ENCODE data around the gene NFATC3. TPM values are rescaled to one million over a fixed set of nuclear protein-coding genes. Genes with fewer than 3 reads are reported as not detected.
A peak's percentile ranks its signal among the peaks of the same experiment; 100 is the strongest.
"Not testable (repeated sequence)": the region's sequence is repeated elsewhere in the genome, so short reads cannot be mapped to it uniquely, and the experiment has no call there.

The NFATC3 gene
- total RNA-seq, 1 experiment from 2014 or later: 26.9 TPM

DNA sequence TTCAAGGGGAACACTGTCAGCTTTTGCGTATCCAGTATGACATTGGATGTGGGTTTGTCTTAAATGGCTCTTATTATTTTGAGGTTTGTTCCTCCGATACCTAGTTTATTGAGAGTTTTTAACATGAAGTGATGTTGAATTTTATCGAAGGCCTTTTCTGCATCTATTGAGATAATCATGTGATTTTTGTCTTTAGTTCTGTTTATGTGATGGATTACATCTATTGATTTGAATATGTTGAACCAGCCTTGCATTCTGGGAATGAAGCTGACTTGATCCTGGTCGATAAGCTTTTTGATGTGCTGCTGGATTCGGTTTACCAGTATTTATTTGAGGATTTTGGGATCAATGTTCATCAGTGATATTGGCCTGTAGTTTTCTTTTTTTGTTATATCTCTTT, 24.0 kb downstream of the NFATC3 start:
- DNase-seq (ENCODE audit: low spot score); in situ Hi-C loops (cut with HindIII; ENCODE audit: low sequenced_read_pairs): not testable (repeated sequence)

DNA sequence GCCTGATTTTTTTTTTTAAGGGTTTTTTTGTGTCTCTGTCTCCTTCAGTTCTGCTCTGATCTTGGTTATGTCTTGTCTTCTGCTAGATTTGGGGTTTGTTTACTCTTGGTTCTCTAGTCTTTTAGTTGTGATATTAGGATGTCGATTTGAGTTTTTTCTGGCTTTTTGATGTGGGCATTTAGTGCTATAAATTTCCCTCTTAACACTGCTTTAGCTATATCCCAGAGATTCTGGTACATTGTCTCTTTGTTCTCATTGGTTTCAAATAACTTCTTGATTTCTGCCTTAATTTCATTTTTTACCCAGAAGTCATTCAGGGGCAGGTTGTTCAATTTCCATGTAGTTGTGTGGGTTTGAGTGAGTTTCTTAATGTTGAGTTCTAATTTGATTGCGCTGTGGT, 25.4 kb downstream of the NFATC3 start:
- DNase-seq (ENCODE audit: low spot score); in situ Hi-C loops (cut with HindIII; ENCODE audit: low sequenced_read_pairs): not testable (repeated sequence)

GRCh38 chr16:68111379-68111778, 26.2 kb downstream of the NFATC3 start:
- DNase-seq (ENCODE audit: low spot score): no peak
- in situ Hi-C loops (cut with HindIII; ENCODE audit: low sequenced_read_pairs): no loop called here

DNA sequence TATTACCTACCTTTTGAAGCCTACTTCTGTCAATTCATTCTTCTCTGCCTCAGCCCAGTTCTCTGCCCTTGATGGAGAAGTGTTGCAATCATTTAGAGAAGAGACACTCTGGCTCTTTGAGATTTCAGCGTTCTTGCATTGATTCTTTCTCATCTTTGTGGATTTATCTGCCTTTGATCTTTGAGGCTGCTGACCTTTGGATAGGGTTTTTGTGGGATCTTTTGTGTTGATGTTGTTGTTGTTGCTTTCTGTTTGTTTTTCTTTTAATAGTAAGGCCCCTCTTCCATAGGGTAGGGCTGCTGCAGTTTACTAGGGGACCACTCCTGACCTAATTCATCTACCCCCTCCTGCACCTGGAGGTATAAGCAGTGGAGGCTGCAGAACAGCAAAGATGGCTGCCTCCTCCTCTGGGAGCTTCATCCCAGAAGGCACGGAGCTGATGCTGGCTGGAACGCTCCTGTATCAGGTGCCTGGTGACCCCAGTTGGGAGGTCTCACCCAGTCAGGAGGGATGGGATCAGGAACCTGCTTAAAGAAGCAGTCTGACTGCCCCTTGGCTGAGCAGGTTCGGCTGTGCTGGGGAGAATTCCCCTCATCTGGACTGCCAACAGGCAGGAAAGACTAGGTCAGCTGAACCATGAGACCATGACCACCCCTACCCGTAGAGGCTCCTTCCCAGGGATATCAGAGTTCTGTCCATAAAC, 28.0 kb downstream of the NFATC3 start:
- no peak for DNase-seq (ENCODE audit: low spot score)
- in situ Hi-C loops (cut with HindIII; ENCODE audit: low sequenced_read_pairs): no loop called here

DNA sequence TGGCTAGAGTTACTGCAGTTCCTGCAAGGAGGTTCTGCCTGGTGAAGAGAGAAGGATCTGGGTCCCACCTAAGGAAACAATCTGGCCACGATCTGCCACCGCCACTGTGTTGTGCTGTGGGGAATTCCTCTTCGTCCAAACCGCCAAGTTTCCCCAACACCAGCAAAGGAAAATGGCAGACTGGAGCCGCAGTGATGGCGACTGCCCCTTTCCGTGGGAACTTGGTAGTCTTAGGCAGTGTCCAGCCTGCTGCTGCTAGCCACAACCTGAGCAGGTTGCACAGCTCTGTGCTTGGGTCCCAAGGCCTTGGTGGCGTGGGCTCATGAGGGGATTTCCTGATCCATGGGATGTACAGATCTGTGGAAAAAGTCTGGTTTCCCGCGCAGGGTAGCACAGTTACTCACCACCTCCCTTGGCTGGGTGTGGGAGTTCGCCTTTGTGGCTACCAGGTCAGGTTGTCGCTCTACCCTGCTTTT, 28.6 kb downstream of the NFATC3 start:
- DNase-seq (ENCODE audit: low spot score): no peak
- in situ Hi-C loops (cut with HindIII; ENCODE audit: low sequenced_read_pairs): no loop called here

GRCh38 chr16:68114939-68115338, 29.8 kb downstream of the NFATC3 start:
- DNase-seq (ENCODE audit: low spot score); in situ Hi-C loops (cut with HindIII; ENCODE audit: low sequenced_read_pairs): not testable (repeated sequence)

DNA sequence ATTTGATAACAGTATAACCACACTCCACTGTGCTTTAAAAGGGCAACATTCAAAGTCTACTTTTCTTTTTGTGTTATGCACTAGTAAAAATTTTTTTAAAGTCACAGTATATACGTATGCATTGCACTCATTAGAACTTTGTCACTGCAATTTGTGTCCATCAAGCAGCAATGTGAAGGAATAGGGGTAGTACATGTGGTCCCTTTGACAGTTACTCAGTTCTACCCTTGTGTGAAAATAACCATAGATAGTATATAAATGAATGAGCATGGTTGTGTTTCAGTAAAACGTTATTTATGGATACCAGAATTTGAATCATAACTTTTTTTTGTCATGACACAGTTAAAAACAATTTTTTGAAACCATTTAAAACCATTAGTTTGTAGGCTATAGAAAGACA, 30.7 kb downstream of the NFATC3 start:
- in situ Hi-C loops (cut with HindIII; ENCODE audit: low sequenced_read_pairs): no loop called here
- DNase-seq (ENCODE audit: low spot score): no peak

GRCh38 chr16:68116256-68116867, 31.2 kb downstream of the NFATC3 start:
- in situ Hi-C loops (cut with HindIII; ENCODE audit: low sequenced_read_pairs): no loop called here
- no peak for DNase-seq (ENCODE audit: low spot score)

DNA sequence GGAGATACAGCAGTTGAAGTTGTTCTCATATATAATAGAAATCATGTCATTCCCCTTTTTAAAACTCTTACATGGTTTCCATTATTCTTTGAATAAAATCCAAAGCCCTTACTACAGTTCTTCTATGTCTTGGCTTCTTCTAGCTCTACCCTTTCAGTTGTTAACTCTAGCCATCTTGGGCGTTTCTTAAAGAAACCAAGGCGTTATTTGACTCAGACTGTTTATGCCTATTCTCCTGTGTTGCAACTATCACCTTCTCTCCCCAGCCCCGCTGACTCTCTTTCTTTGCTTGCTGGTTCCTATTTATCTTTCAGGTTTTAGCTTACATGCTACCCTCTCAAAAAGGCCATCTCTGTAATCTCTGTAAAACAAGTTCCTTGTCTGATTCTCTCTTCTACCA, 32.7 kb downstream of the NFATC3 start:
- in situ Hi-C loops (cut with HindIII; ENCODE audit: low sequenced_read_pairs): no loop called here
- no peak for DNase-seq (ENCODE audit: low spot score)

GRCh38 chr16:68118954-68119353, 33.8 kb downstream of the NFATC3 start:
- DNase-seq (ENCODE audit: low spot score); in situ Hi-C loops (cut with HindIII; ENCODE audit: low sequenced_read_pairs): not testable (repeated sequence)

DNA sequence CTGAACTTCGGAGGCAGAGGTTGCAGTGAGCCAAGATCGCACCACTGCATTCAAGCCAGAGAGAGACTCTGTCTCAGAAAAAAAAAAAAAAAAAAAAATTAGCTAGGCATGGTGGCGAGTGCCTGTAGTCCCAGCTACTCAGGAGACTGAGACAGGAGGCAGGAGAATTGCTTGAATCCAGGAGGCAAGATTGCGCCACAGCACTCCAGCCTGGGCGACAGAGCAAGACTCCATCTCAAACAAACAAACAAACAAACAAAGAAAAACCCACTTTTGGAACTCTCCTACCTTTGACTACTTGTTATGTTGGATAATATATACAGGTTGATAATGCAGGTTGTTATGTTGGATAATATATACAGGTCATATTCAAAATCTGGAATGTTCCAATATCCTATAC, 35.3 kb downstream of the NFATC3 start:
- in situ Hi-C loops (cut with HindIII; ENCODE audit: low sequenced_read_pairs); DNase-seq (ENCODE audit: low spot score): not testable (repeated sequence)

GRCh38 chr16:68126395-68126794, 41.2 kb downstream of the NFATC3 start:
- in situ Hi-C loops (cut with HindIII; ENCODE audit: low sequenced_read_pairs): no loop called here

DNA sequence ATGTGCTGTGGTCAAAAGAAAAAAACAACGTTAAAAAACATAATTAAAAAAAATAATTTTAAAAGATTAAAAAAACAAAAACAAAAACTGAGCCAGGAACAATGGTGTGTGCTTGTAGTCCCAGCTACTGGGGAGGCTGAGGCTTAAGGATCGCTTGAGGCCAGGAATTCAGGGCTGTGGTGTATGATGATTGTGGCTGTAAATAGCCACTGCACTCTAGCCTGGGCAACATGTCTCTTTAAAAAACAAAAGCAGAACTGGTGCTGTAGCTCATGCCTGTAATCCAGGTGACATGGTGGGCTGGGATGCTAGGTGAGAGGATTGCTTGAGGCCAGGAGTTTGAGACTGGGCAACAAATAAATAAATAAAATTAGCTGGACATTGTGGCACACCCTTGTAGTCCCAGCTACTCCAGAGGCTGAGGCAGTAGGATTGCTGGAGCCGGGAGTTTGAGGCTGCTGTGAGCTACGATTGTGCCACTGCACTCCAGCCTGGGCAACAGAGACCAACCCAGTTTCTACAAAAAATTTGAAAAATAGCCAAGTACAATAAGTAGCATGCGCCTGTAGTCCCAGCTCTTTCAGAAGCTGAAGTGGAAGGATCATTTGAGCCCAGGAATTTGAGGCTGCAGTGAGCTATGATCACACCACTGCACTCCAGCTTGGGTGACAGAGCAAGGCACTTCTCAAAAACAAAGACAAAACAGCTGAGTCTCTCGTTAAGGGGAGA, 43.6 kb downstream of the NFATC3 start:
- in situ Hi-C loops (cut with HindIII; ENCODE audit: low sequenced_read_pairs): no loop called here
- peak; percentile 15 for DNase-seq (ENCODE audit: low spot score)

More at GRCh38 chr16:68126395-68126794, 41.2 kb downstream of the NFATC3 start:
- no peak for DNase-seq (ENCODE audit: low spot score)

DNA sequence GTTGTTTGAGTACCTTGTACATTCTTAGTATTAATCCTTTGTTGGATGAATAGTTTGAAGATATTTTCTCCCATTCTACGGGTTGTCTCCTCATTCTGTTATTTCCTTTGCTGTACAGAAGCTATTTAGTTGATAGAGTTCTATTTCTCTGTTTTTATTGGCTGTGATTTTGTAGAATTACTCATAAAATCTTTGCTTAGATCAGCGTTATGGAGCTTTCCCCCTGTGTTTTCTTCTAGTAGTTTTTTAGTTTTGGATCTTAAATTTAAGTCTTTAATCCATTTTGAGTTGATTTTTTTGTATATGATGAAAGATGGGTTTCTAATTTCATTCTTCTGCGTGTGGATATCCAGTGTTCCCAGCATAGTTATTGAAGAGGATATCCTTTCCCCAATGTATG, 45.4 kb downstream of the NFATC3 start:
- in situ Hi-C loops (cut with HindIII; ENCODE audit: low sequenced_read_pairs): no loop called here
- DNase-seq (ENCODE audit: low spot score): no peak

GRCh38 chr16:68131813-68132706, 46.9 kb downstream of the NFATC3 start:
- no peak for DNase-seq (ENCODE audit: low spot score)
- in situ Hi-C loops (cut with HindIII; ENCODE audit: low sequenced_read_pairs): no loop called here

DNA sequence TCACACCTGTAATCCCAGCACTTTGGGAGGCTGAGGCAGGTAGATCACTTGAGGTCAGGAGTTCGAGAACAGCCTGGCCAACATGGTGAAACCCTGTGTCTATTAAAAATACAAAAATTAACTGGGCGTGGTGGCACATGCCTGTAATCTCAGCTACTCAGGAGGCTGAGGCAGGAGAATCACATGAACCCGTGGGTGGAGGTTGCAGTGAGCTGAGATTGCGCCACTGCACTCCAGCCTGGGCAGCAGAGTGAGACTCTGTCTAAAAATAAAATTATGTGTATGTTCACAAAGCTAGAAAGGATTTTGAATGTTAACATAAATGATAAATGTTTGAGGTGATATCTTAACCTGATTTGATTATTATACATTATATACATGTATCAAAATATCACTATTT, 47.8 kb downstream of the NFATC3 start:
- in situ Hi-C loops (cut with HindIII; ENCODE audit: low sequenced_read_pairs); DNase-seq (ENCODE audit: low spot score): not testable (repeated sequence)

- in situ Hi-C loops (cut with HindIII; ENCODE audit: low sequenced_read_pairs): no loop called here
- DNase-seq (ENCODE audit: low spot score): no peak
Measured at GRCh38 chr16:68134644-68135043, 49.5 kb downstream of the NFATC3 start.

- in situ Hi-C loops (cut with HindIII; ENCODE audit: low sequenced_read_pairs): no loop called here
- DNase-seq (ENCODE audit: low spot score): no peak
Measured at GRCh38 chr16:68136515-68136914, 51.3 kb downstream of the NFATC3 start.

GRCh38 chr16:68144008-68144407, 58.8 kb downstream of the NFATC3 start:
- in situ Hi-C loops (cut with HindIII; ENCODE audit: low sequenced_read_pairs): no loop called here
- no peak for DNase-seq (ENCODE audit: low spot score)

All from G401 (cell line).